Chondrocyte (in vitro differentiated cells): ENCODE measurements around the gene COX7C. TPM values are rescaled to one million over a fixed set of nuclear protein-coding genes. Genes with fewer than 3 reads are reported as not detected.
"Not testable (repeated sequence)": the region's sequence is repeated elsewhere in the genome, so short reads cannot be mapped to it uniquely, and the experiment has no call there.

ENCODE experiments used
- DNase-seq: peaks from one replicate; pipeline ENCODE4 v3.0.0; 2021; ENCODE audit warnings: mixed read lengths, low spot score
- H3K27ac Mint-ChIP-seq: one replicate; pipeline ENCODE4 v1.8.0; 2021; ENCODE audit warnings: mild to moderate bottlenecking, moderate library complexity, mixed read lengths; ENCODE audit not compliant: unreplicated experiment
- H3K27me3 Mint-ChIP-seq: 2 replicates; pipeline ENCODE4 v1.8.0; 2021; ENCODE audit warnings: low read depth, mixed read lengths
- H3K36me3 Mint-ChIP-seq: 2 replicates; pipeline ENCODE4 v1.8.0; 2021; ENCODE audit warnings: low read depth, mixed read lengths
- H3K4me1 Mint-ChIP-seq: 2 replicates; pipeline ENCODE4 v1.8.0; 2021; ENCODE audit warnings: low read depth, mild to moderate bottlenecking, mixed read lengths
- H3K4me3 Mint-ChIP-seq: one replicate; pipeline ENCODE4 v1.8.0; 2021; ENCODE audit warnings: mild to moderate bottlenecking, moderate library complexity, mixed read lengths; ENCODE audit not compliant: unreplicated experiment
- H3K9me3 Mint-ChIP-seq: 2 replicates; pipeline ENCODE4 v1.8.0; 2021; ENCODE audit warnings: low read depth, mixed read lengths
- total RNA-seq: library from RNA; stranded (reverse); gene quantifications from 3 replicates; pipeline ENCODE4 v1.2.1, GENCODE V29; 2021
- TF ChIP-seq, protein P1 (sequence below): fragments of 200-600 bp; sonication (generic); IDR thresholded peaks from 2 replicates; pipeline ENCODE4 v1.5.0; 2021; ENCODE audit warnings: antibody characterized with exemption, mild to moderate bottlenecking, moderate library complexity

COX7C gene
- total RNA-seq, 1 donor from 2014 or later, result 294 TPM

DNA sequence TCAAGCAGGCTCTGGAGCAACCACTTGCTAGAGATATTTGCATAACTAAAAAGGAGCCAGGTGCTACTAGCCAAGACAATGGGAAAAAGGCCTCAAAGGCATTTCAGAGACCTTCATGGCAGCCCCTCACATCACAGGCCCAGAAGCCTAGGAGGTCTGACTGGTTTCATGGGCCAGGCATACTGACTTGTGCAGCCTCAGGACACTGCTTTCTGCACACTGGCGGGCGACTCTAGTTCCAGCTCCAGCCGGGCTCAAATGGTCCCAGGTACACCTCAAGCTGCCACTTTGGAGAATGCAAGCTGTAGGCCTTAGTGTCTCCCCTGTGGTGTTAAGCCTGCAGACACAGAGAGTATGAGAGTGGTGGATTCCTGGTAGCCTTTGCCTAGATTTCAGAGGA, 27.1 kb downstream of the COX7C start:
- TF ChIP-seq, protein P1, sequence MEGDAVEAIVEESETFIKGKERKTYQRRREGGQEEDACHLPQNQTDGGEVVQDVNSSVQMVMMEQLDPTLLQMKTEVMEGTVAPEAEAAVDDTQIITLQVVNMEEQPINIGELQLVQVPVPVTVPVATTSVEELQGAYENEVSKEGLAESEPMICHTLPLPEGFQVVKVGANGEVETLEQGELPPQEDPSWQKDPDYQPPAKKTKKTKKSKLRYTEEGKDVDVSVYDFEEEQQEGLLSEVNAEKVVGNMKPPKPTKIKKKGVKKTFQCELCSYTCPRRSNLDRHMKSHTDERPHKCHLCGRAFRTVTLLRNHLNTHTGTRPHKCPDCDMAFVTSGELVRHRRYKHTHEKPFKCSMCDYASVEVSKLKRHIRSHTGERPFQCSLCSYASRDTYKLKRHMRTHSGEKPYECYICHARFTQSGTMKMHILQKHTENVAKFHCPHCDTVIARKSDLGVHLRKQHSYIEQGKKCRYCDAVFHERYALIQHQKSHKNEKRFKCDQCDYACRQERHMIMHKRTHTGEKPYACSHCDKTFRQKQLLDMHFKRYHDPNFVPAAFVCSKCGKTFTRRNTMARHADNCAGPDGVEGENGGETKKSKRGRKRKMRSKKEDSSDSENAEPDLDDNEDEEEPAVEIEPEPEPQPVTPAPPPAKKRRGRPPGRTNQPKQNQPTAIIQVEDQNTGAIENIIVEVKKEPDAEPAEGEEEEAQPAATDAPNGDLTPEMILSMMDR, result no peak
- H3K27ac Mint-ChIP-seq, result no peak overlapping the region
- H3K27me3 Mint-ChIP-seq, result peaks cover 34% of the 10 kb centered on the region
- no peak overlapping the region for H3K4me3 Mint-ChIP-seq
- H3K36me3 Mint-ChIP-seq, result no peaks in the 10 kb centered on the region
- H3K4me1 Mint-ChIP-seq, result no peaks in the 10 kb centered on the region
- H3K9me3 Mint-ChIP-seq, result no peaks in the 10 kb centered on the region
- DNase-seq, result no peak

GRCh38 chr5:86645885-86646284, 28.1 kb downstream of the COX7C start:
- DNase-seq, result no peak
- Mint-ChIP-seq H3K9me3 (no peaks in the 10 kb centered on the region), H3K36me3 (no peaks in the 10 kb centered on the region), H3K27ac (no peak overlapping the region), H3K27me3 (peaks cover 32% of the 10 kb centered on the region), H3K4me3 (no peak overlapping the region), H3K4me1 (no peaks in the 10 kb centered on the region)
- TF ChIP-seq, protein P1, result no peak

- TF ChIP-seq, protein P1, result no peak
- no peak for DNase-seq
- H3K36me3 Mint-ChIP-seq, result no peaks in the 10 kb centered on the region
- H3K27ac Mint-ChIP-seq, result no peak overlapping the region
- H3K4me3 Mint-ChIP-seq, result no peak overlapping the region
- H3K27me3 Mint-ChIP-seq, result peaks cover 30% of the 10 kb centered on the region
- H3K9me3 Mint-ChIP-seq, result no peaks in the 10 kb centered on the region
- no peaks in the 10 kb centered on the region for H3K4me1 Mint-ChIP-seq
Observed at GRCh38 chr5:86646671-86647070, 28.9 kb downstream of the COX7C start.

- H3K9me3 Mint-ChIP-seq, result no peaks in the 10 kb centered on the region
- no peaks in the 10 kb centered on the region for H3K36me3 Mint-ChIP-seq
- no peaks in the 10 kb centered on the region for H3K4me1 Mint-ChIP-seq
- no peak overlapping the region for H3K27ac Mint-ChIP-seq
- no peak for DNase-seq
- TF ChIP-seq, protein P1, result no peak
- H3K4me3 Mint-ChIP-seq, result no peak overlapping the region
- H3K27me3 Mint-ChIP-seq, result peaks cover 30% of the 10 kb centered on the region
Observed at GRCh38 chr5:86649832-86650505, 32.2 kb downstream of the COX7C start.

GRCh38 chr5:86660771-86661170, 43.0 kb downstream of the COX7C start:
- not testable (repeated sequence) for H3K36me3 Mint-ChIP-seq, H3K27ac Mint-ChIP-seq, DNase-seq, H3K4me3 Mint-ChIP-seq, H3K4me1 Mint-ChIP-seq
- Mint-ChIP-seq H3K9me3 (peaks cover 17% of the 10 kb centered on the region), H3K27me3 (peaks cover 30% of the 10 kb centered on the region)

DNA sequence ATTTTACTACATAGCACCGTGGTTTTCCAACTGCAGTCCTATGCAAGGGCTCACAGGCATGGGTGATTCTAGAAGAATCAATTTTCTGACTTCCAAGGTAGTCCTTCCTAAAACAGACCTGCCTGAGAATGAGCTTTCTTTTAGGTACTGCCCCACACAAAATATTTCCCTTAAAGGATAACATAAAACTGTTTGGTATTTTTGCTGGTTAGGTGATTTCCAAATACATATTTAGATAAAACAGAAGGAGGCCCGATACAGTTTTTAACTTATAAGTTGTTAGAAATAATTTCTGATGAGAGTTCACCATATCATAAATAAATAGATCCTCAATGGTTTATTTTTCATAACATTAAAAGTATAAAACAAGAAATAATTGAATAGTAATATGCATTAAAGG, 46.4 kb downstream of the COX7C start:
- Mint-ChIP-seq H3K4me1 (no peaks in the 10 kb centered on the region), H3K9me3 (peaks cover 17% of the 10 kb centered on the region), H3K27ac (no peak overlapping the region), H3K36me3 (no peaks in the 10 kb centered on the region), H3K27me3 (peaks cover 33% of the 10 kb centered on the region), H3K4me3 (no peak overlapping the region)
- TF ChIP-seq, protein P1, result no peak
- no peak for DNase-seq
